Loucy (cell line): ENCODE data around the gene UNC5A.

Source experiments
- H2AFZ ChIP-seq: fragments of 200-600 bp; sonication (generic); 2 replicates; pipeline ENCODE4 v1.6.0; 2016; ENCODE audit warnings: antibody characterized with exemption, mild to moderate bottlenecking, low read length, moderate library complexity
- H3F3A ChIP-seq: fragments of 200-600 bp; 2 replicates; pipeline ENCODE4 v1.6.0; 2016; ENCODE audit warnings: antibody characterized with exemption, low read depth, mild to moderate bottlenecking
- H3K27me3 ChIP-seq: fragments of 200-600 bp; sonication (generic); 2 replicates; pipeline ENCODE4 v1.6.1; 2014; ENCODE audit warnings: low read length, mild to moderate bottlenecking; ENCODE audit not compliant: insufficient read depth, poor library complexity, severe bottlenecking
- H3K36me3 ChIP-seq: fragments of 200-600 bp; sonication (generic); 2 replicates; pipeline ENCODE4 v1.6.1; 2016; ENCODE audit warnings: low read length; ENCODE audit not compliant: insufficient read depth
- H3K4me1 ChIP-seq: fragments of 200-600 bp; sonication (generic); 2 replicates; pipeline ENCODE4 v1.5.1; 2014; ENCODE audit warnings: low read length, mild to moderate bottlenecking; ENCODE audit not compliant: insufficient read depth, poor library complexity, severe bottlenecking
- H3K4me2 ChIP-seq: fragments of 200-600 bp; sonication (generic); 2 replicates; pipeline ENCODE4 v1.6.0; 2014; ENCODE audit warnings: antibody characterized with exemption, low read length, low read depth, mild to moderate bottlenecking; ENCODE audit not compliant: poor library complexity, severe bottlenecking
- H3K4me3 ChIP-seq: fragments of 200-600 bp; sonication (generic); 2 replicates; pipeline ENCODE4 v1.5.1; 2014; ENCODE audit warnings: low read length, mild to moderate bottlenecking, mixed read lengths; ENCODE audit not compliant: poor library complexity, severe bottlenecking
- H3K79me2 ChIP-seq: fragments of 200-600 bp; sonication (generic); 2 replicates; pipeline ENCODE4 v1.6.1; 2014; ENCODE audit warnings: low read length; ENCODE audit not compliant: insufficient read depth
- H3K9ac ChIP-seq: fragments of 200-600 bp; sonication (generic); 2 replicates; pipeline ENCODE4 v1.6.0; 2014; ENCODE audit warnings: mild to moderate bottlenecking, low read depth, low read length, moderate library complexity; ENCODE audit not compliant: poor library complexity, severe bottlenecking
- H3K9me2 ChIP-seq: fragments of 200-600 bp; sonication (generic); replicated peaks from 2 replicates; pipeline ENCODE4 v1.6.1; 2016; ENCODE audit warnings: low read depth, low read length, mixed read lengths
- H3K9me3 ChIP-seq: fragments of 200-600 bp; sonication (generic); 2 replicates; pipeline ENCODE4 v1.6.1; 2014; ENCODE audit warnings: mild to moderate bottlenecking, antibody characterized with exemption, low read length, low read depth; ENCODE audit not compliant: insufficient read depth
- H4K20me1 ChIP-seq: fragments of 200-600 bp; sonication (generic); 2 replicates; pipeline ENCODE4 v1.6.0; 2014; ENCODE audit warnings: antibody characterized with exemption, low read length, mild to moderate bottlenecking; ENCODE audit not compliant: insufficient read depth, poor library complexity, severe bottlenecking
- CTCF ChIP-seq: fragments of 200-600 bp; sonication (generic); conservative IDR thresholded peaks from 2 replicates; pipeline ENCODE4 v1.5.1; 2014; ENCODE audit warnings: mild to moderate bottlenecking, antibody characterized with exemption, low read length
- EZH2phosphoT487 ChIP-seq: fragments of 200-600 bp; IDR thresholded peaks from 2 replicates; pipeline ENCODE4 v1.6.1; 2018; ENCODE audit warnings: antibody characterized with exemption, mild to moderate bottlenecking, moderate library complexity, borderline replicate concordance

UNC5A gene

GRCh38 chr5:176882567-176882903 is 72.2 kb downstream of the UNC5A start:
- TF ChIP-seq CTCF, result no peak
- TF ChIP-seq EZH2phosphoT487, result no peak
- H4K20me1 ChIP-seq, result no peaks in the 10 kb centered on the region

GRCh38 chr5:176883700-176884570 is 73.6 kb downstream of the UNC5A start:
- no peaks in the 10 kb centered on the region for H3K9me2 ChIP-seq
- TF ChIP-seq EZH2phosphoT487 (no peak), CTCF (no peak)
- H3K27me3 ChIP-seq, result no peaks in the 10 kb centered on the region
- H3K4me1 ChIP-seq, result no peaks in the 10 kb centered on the region
- no peak overlapping the region for H2AFZ ChIP-seq
- H3K4me3 ChIP-seq, result no peak overlapping the region
- H3K9ac ChIP-seq, result no peak overlapping the region
- H3K9me3 ChIP-seq, result no peaks in the 10 kb centered on the region
- no peaks in the 10 kb centered on the region for H4K20me1 ChIP-seq
- no peak overlapping the region for H3K4me2 ChIP-seq
- H3K79me2 ChIP-seq, result no peaks in the 10 kb centered on the region
- no peaks in the 10 kb centered on the region for H3K36me3 ChIP-seq
- no peaks in the 10 kb centered on the region for H3F3A ChIP-seq

More at GRCh38 chr5:176882567-176882903, 72.2 kb downstream of the UNC5A start:
- H3K9me2 ChIP-seq, result no peaks in the 10 kb centered on the region
- H3K9me3 ChIP-seq, result no peaks in the 10 kb centered on the region
- no peak overlapping the region for H2AFZ ChIP-seq
- H3F3A ChIP-seq, result no peaks in the 10 kb centered on the region
- no peak overlapping the region for H3K4me2 ChIP-seq
- no peaks in the 10 kb centered on the region for H3K36me3 ChIP-seq
- no peaks in the 10 kb centered on the region for H3K79me2 ChIP-seq
- H3K4me3 ChIP-seq, result no peak overlapping the region
- H3K9ac ChIP-seq, result no peak overlapping the region
- no peaks in the 10 kb centered on the region for H3K4me1 ChIP-seq
- H3K27me3 ChIP-seq, result no peaks in the 10 kb centered on the region

- no peaks in the 10 kb centered on the region for H3K9me3 ChIP-seq
- no peaks in the 10 kb centered on the region for H3F3A ChIP-seq
- no peak overlapping the region for H2AFZ ChIP-seq
- no peaks in the 10 kb centered on the region for H3K36me3 ChIP-seq
- no peaks in the 10 kb centered on the region for H3K9me2 ChIP-seq
- H4K20me1 ChIP-seq, result no peaks in the 10 kb centered on the region
- H3K4me3 ChIP-seq, result no peak overlapping the region
- H3K4me1 ChIP-seq, result no peaks in the 10 kb centered on the region
- TF ChIP-seq EZH2phosphoT487, result no peak
- TF ChIP-seq CTCF, result no peak
- H3K9ac ChIP-seq, result no peak overlapping the region
- H3K27me3 ChIP-seq, result no peaks in the 10 kb centered on the region
- H3K4me2 ChIP-seq, result no peak overlapping the region
- no peaks in the 10 kb centered on the region for H3K79me2 ChIP-seq
These were observed 74.2 kb downstream of the UNC5A start for GRCh38 chr5:176884571-176884890.
